ENCODE results near the gene RSPH10B. TPM values are rescaled to one million over a fixed set of nuclear protein-coding genes. Genes with fewer than 3 reads are reported as not detected.
"Not testable (repeated sequence)": the region's sequence is repeated elsewhere in the genome, so short reads cannot be mapped to it uniquely, and the experiment has no call there.

RSPH10B gene
- total RNA-seq, 1 donor from 2014 or later: 1.6 TPM

DNA sequence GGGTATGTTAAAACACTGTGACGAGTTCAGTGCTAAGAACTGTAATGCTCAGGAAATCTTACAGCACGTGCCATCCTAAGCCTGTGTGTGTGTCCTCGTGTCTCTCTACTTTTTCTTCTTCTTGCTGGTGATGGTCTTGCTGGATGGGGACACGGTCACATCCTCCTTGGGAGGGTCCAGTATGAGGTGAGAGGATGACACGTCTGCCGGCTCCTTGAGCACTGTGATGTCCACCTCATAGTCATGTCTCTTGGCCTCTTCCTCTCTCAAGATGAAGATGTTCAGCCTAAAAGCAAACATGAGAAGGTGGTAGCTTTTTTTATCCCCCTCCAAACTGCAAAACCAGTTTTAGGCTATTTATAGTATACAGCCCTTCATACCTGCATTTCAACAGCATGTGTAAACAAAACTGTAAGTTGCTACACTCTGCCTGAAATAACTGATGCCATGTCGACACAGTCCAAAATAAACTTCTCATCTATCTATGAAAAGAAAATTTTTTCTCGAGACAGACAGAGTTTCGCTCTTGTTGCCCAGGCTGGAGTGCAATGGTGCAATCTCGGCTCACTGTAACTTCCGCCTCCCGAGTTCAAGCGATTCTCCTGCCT, 44.1 kb downstream of the RSPH10B start:
- not testable (repeated sequence) for DNase-seq

DNA sequence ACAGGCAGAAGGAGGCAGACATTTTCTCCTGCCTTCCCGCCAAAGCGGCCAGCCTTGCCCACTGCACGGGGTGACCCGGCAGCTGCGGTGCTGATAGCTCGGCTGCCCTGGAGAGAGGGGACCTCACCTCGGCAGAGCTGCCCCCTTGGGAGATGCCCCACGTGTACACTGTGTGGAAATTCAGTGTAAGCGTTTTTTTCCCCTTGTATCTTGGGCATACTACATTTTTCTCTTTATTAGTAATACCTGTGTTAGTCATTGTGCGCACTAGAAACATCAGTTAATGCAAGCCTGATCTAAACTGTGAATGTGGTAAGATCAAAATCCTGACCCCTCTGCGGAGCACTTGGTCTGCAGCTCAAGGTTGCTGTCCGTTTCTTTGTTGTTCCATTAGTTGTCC, 45.9 kb downstream of the RSPH10B start:
- not testable (repeated sequence) for DNase-seq

- DNase-seq: not testable (repeated sequence)
Measured at GRCh38 chr7:5924180-5924579, 46.3 kb downstream of the RSPH10B start.

GRCh38 chr7:5916529-5916928, 54.0 kb downstream of the RSPH10B start:
- DNase-seq: not testable (repeated sequence)

DNA sequence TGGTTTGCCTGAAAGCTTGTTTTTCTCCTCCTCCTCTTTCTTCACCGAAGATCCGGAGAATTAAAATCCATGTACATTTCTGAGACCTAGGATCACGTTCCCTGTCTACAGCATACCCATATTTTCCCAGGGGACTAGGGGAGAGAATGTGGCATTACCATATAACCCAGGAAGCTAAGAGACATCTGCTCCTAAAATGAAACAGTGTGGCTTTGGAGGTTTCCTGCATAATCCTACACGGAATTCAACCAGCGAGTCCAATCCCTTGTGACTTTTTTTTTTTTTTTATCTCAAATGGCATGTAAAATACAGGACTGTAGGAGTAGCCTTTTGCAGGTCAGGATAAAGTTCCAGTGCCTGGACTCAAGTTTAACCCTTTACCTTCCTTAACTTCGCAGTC, 61.7 kb downstream of the RSPH10B start:
- not testable (repeated sequence) for DNase-seq

DNA sequence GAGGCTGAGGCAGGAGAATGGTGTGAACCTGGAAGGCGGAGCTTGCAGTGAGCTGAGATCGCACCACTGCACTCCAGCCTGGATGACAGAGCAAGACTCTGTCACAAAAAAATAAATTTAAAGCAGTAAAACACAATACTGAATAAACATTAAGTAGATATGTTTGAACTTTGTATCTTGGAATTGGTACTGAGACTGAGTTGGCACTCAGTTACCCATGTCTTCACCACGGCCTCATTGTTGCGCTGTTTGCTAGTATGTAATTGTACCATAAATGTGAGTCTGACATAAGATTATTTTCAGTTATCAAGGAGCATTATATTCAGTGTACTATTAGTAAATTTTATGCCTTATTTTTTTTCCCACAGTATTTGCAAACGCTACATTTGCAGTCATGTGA, 65.8 kb downstream of the RSPH10B start:
- DNase-seq: not testable (repeated sequence)

DNA sequence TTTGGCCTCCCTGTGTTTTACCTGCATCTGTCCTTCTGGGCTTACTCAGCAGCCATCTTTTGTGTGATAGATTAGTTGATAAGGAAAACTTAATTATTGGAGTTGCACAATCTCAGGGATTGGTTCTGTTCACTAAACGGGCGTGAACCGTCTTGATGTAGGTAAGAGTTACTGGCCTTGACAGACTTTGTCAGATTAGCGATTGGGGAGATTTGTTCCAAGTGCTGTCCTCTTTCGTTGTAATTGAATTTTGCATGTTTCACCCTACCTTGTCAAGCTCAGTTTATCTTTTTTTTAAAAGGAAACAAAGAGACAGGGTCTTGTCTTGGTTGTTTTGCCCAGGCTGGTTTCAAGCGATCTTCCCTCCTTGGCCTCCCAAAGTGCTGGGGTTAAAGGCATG, 67.5 kb downstream of the RSPH10B start:
- DNase-seq: not testable (repeated sequence)

DNA sequence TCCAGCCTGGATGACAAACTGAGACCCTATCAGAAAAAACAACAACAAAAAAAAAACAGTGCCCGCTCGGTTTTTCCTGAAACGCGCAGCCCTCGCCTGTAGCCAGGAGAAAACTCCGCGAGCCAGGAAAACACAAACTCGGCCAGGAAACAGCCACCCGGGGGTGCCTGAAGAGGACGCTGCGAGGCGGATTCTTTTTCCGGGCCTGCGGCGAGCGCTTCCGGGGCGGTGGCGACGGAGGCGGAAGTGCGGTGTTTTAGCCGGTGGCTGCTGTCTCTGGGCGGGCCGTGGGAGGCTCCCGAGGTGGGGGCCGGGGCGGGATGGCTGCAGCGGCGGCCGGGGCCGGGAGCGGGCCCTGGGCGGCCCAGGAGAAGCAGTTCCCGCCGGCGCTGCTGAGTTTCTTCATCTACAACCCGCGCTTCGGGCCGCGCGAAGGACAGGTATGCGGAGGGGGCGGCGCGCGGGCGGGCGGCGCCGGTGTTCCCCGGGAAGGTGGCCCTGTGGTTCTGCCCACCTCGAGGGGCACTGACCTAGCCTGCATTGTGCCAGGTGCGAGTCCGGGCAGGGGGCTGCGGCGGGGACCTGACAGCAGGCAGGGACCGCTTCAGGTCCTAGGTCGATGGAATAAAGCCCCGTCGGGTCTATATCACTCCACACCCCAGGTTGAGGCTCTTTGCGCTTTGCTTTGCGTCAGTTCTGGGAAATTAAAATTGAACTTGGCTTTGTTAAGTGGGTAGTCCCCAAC, 71.8 kb downstream of the RSPH10B start, which contains the start of gene CCZ1:
CCZ1 (plus strand) TSS at position 254 of the 745 bp plus-strand sequence; CDS start at position 321, 67 bp downstream.
- DNase-seq: peak; percentile 61

DNA sequence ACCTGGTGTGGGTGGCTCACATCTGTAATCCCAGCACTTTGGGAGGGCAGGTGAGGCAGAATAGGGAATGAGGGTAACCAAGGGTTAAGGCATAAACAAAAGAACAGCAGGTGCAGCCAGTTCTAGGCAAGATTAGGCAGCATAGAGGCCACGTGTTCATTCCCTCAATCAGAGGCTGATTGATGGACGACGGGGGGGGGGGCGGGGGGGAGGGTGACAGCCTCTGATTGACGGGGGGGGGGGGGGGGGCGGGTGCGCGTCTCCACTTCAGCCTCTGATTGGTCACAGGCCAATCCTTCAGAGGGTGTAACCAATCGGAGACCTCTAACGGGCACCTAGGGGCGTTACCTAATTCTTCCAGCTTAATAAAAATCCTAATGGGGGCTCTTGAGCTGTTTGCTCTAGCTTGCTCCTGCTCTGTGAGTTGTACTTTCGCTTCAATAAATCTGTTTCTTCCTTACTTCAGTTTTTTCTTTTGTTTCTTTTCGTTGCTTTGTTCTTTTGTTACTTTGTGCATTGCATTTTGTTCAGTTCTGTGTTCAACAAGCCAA, 73.0 kb downstream of the RSPH10B start:
- DNase-seq: peak; percentile 33

- no peak for DNase-seq
Measured at GRCh38 chr7:5892498-5892897, 78.0 kb downstream of the RSPH10B start.

DNA sequence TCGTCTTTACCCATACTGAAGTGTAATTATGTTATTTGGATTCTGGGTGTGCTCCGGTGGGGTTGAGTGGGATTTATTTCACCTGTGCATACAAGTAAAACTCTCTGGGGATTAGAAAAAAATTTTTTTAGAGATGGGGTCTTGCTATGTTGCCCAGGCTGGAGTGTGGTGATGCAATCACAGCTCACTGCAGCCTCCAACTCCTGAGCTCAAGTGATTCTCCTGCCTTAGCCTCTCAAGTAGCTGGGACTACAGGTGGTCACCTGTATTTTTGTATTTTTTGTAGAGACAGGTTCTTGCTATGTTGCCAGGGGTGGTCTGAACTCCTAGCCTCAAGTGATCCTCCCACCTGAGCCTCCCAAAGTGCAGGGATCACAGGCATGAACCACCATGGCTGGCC, 80.2 kb downstream of the RSPH10B start:
- not testable (repeated sequence) for DNase-seq

- DNase-seq: not testable (repeated sequence)
Measured at GRCh38 chr7:5888021-5888420, 82.5 kb downstream of the RSPH10B start.

DNA sequence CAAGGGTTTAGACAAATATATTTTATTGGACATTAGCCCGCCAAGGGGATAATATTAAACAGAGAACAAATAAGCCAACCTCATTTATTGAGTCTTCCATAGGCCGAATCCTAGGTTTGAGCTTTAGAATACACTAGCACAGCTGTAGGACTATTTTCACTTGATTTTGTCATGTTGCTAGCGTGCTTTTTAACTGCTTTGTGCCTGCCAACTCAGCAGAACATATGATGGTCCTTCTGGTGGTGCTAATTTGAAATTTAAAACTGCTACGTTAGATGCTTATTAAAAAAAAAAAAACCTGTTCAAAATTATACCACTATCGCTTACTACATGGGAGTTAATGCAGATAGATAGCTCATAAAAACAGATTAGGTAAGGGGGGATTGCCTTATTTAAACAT, 86.1 kb downstream of the RSPH10B start:
- DNase-seq: not testable (repeated sequence)

DNA sequence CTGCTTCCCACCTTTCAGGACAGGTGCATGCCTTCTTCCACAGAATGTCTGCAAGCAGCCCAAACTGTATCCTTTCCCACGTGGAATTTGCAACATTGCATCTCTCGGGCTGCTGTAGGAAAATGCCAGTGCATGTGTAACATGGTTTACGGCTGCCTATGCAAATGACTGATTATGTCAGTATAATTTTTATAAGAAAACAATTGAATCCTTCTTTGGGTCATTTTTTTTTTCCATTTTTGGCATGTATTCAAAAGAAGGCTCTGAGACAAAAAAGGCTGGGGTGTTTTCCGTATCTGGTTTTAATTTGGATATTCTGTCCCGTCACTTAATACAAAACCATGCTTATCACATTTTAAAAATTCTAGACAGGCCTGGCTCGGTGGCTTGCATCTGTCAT, 90.4 kb downstream of the RSPH10B start:
- DNase-seq: not testable (repeated sequence)

- DNase-seq: not testable (repeated sequence)
Measured at GRCh38 chr7:5879591-5879990, 90.9 kb downstream of the RSPH10B start.

Small RNA genes within 50 kb of the gene (small RNA-seq; reads per million reads assigned to genes)
- gene RF00019: not detected
- gene SNORA80D: 0.29 reads per million, percentile 10 among the genes with 10 or more reads in this experiment

Other genes with a start within 250 kb of the RSPH10B start
- gene RNF216, start 189.0 kb downstream of the RSPH10B start, total RNA-seq: 34.8 TPM
- 0.62 TPM for gene OCM, start 89.9 kb downstream of the RSPH10B start, total RNA-seq
- gene CCZ1, start 72.0 kb downstream of the RSPH10B start, total RNA-seq: 63.2 TPM
- gene PMS2, start 38.4 kb upstream of the RSPH10B start, total RNA-seq: 28.7 TPM
- 29.0 TPM for gene AIMP2, start 38.6 kb upstream of the RSPH10B start, total RNA-seq
- gene ANKRD61, start 60.7 kb upstream of the RSPH10B start, total RNA-seq: 0.31 TPM
- gene EIF2AK1, start 88.5 kb upstream of the RSPH10B start, total RNA-seq: 74.9 TPM
- gene USP42, start 134.3 kb upstream of the RSPH10B start, total RNA-seq: 17.9 TPM